Suprapubic skin (tissue), 4 donors: ENCODE results near the gene POTEI.
"Not testable (repeated sequence)": the region's sequence is repeated elsewhere in the genome, so short reads cannot be mapped to it uniquely, and the experiment has no call there.

Experiments
- POLR2A ChIP-seq, 2 donors: fragments of 450-650 bp; IDR thresholded peaks; one replicate each; pipeline ENCODE4 v1.6.1; 2017; ENCODE audit warnings: antibody characterized with exemption in 2 of 2, mild to moderate bottlenecking in 2 of 2, moderate library complexity in 2 of 2
- POLR2AphosphoS5 ChIP-seq, 3 donors: sonication (generic); formaldehyde crosslinking; IDR thresholded peaks; one replicate each; pipeline ENCODE4 v1.6.1; 2017; ENCODE audit warnings: antibody characterized with exemption in 3 of 3
- TF ChIP-seq, protein P1 (sequence below), 2 donors: fragments of 200-600 bp in 1 of 2; fragments of 450-650 bp in 1 of 2; sonication (generic) in 1 of 2; IDR thresholded peaks; one replicate each; pipeline ENCODE4 v1.5.1; 2016 to 2019; ENCODE audit warnings: antibody characterized with exemption in 2 of 2, mild to moderate bottlenecking in 1 of 2, moderate library complexity in 1 of 2

DNA sequence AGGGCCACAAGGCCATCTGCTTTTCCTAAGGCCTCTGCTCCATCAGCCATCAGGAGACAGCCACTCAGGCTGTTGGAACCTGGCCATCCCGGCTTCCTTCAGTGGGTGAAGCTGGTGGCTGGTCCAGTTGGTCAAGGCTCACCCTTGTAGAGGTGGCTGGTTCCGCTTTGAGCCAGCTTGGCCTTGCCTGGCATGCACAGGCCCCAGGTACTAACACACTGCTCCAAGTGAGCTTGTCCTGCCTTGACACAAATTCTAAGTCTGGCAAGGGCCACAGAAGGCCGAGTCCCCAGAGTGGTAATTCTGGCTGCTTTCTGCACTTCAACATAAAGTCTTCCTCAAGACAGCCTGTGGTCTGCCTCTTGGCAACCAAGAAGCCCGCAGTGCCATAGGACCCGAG is 56.2 kb downstream of the POTEI start:
- TF ChIP-seq, protein P1, sequence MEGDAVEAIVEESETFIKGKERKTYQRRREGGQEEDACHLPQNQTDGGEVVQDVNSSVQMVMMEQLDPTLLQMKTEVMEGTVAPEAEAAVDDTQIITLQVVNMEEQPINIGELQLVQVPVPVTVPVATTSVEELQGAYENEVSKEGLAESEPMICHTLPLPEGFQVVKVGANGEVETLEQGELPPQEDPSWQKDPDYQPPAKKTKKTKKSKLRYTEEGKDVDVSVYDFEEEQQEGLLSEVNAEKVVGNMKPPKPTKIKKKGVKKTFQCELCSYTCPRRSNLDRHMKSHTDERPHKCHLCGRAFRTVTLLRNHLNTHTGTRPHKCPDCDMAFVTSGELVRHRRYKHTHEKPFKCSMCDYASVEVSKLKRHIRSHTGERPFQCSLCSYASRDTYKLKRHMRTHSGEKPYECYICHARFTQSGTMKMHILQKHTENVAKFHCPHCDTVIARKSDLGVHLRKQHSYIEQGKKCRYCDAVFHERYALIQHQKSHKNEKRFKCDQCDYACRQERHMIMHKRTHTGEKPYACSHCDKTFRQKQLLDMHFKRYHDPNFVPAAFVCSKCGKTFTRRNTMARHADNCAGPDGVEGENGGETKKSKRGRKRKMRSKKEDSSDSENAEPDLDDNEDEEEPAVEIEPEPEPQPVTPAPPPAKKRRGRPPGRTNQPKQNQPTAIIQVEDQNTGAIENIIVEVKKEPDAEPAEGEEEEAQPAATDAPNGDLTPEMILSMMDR (IDR thresholded peaks at IDR 0.05), result not testable (repeated sequence)
- not testable (repeated sequence) for TF ChIP-seq POLR2AphosphoS5, POLR2A (IDR thresholded peaks at IDR 0.05)
